HG03432 (cell line): ENCODE measurements around the gene OSGEP.
A peak's percentile ranks its signal among the peaks of the same experiment; 100 is the strongest.

ENCODE experiments used
- ATAC-seq: cut with Tn5 transposase; IDR thresholded peaks from one replicate; pipeline ENCODE4 v1.9.1; 2021; ENCODE audit warnings: mild to moderate bottlenecking, moderate library complexity; ENCODE audit not compliant: unreplicated experiment

The OSGEP gene

DNA sequence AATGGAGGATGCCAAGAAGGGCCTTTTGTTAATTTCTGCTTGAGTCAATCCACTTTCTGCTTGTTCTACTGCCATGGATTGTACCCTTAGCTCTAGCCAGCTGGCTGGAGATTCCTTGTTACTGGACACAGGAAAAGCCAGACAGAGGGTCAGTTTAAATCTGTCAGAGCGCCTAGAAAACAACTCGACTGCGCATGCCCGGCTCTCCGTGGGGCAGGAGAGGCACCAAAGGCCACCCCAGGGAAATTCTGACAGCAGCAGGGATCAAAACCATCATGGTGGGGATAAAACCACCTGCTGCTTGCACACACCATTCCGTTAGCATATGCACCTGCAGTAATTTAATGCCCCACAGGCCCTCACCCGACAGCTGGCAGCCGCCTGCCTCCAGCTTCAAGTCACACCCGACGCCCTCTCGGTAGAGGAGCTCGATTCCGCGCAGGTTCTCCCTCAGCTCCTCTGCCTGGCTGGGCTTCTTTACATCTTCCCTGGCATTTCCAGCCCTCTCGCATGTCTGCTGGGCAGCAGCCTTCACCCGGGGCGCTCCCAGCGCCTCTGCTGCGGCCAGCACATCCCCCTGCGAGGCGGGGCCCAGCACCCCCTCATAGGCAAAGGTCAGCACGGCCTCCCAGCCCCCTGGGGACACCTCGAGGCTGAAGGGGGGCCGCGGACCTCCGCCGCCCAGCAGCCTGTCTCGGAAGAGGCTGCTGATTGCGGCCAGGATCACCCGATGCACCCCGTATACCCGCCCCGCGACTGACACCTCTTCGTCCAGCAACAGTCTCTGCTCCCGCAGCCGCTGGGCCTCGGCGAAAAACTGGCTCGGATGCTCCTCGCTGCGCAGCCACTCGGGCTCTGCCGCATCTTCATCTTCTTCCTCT lies 19.7 kb downstream of the OSGEP start:
- no peak for ATAC-seq

DNA sequence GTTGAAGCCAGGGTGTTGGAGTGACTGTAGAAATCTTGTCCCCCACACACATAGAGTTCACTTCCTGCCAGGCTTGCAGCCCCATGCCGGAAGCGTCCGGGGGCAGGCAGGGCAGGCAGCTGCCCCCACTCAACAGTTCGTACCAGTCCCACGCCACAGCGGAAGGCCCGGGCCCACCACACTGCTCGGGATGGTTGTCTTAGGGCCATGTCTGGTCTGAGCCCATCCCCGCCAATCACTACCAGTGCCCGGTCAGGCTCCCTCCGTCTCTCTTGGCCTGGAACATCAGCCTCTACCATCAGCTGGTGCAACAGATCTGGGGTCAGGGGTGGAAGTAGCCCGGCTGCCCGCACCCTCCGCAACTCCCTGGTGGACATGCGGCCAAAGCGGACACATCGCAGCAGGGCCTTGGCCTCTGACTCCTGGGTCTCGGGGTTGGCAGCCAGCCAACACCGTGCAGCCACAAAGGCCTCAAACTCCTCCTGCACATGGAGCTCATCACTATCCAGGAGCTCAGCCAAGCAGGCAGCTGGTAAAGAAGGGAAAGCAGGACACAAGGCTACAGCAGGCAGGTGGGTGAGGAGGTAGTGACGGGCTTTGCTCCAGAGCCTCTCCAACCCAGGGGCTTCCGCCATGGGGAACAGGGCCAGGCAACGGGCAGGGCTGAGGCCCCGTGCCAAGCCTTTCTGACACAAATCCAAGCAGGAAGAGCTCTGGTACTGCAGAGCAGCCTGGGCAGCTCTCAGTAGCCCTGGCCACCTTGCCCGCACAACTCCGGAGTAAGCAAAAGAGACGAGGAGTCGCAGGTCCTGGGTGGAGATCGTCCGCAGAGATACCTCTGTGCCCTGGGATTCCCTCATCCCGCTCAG lies 24.6 kb downstream of the OSGEP start:
- no peak for ATAC-seq

DNA sequence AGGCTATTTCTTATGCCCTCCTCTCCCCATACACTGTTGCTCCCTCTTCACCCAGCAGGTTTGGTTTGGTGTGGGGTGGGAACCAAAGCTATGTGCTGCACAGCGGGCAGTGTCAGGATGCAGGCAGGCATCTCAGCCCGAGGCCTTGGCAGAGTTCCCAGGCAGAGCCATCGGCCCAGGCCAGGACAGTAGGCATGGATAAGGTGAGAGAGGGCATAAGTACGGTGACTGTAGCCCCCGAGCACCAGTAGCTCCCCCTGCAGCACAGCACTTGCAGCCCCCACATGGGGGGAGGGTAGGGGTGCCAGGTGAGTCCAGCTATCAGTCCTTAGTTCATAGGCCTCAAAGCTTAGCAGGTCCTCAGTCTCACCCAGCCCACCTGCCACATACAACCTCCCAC lies 25.8 kb downstream of the OSGEP start:
- no peak for ATAC-seq

DNA sequence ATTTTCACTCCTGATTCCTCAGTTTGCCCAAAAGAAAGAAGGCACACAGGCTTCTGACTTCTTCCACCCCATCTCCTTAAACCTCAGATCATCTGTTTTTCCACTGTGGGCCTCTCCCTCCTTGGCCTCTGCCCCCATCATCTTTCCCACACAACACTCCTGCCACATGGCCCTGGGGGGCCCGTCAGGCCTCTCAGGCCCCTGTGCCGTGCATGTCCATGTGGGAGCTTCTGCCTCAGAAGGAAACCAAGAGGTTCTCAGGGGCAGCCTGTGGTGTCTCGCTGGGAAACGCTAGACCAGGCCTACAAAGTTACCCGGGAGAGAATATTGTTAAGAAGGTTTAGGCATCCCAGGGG lies 26.6 kb downstream of the OSGEP start:
- ATAC-seq: peak; percentile 39

DNA sequence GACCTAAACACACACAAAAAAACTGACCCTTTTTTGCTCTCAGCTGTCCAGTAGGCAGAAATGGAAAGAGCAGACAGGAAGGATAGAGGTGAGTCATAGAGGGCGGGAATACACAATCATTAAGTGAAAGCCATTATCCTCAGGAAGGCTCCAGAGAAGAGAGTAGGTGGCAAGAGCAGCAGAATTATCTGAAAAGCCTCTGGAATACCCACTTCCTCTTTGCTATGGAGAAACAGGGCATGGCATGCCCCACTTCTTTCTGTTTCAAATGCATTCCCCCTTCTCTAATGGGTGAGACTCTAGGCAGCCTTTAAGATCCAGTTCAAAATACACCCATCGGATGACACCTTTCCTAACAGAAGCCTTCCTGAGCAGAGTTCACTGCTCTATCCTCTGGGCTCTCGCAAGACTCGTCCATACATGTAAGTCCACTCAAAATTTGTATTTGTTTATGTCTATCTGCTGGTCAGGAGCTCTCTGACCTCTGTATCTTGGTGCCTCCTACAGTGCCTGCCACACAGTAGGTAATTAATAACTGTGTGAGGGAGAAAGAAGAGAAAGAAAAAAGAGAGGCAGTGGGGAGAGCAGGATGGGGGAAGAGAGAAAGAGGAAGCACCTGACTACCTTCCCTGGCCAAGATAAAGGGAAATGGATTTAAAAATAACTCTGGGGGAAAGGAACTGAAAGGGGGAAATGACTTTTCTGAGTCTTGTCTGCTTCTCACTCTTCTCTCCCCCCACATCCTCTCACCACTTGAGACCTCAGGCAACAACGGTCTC lies 27.2 kb downstream of the OSGEP start:
- peak; percentile 82 for ATAC-seq

DNA sequence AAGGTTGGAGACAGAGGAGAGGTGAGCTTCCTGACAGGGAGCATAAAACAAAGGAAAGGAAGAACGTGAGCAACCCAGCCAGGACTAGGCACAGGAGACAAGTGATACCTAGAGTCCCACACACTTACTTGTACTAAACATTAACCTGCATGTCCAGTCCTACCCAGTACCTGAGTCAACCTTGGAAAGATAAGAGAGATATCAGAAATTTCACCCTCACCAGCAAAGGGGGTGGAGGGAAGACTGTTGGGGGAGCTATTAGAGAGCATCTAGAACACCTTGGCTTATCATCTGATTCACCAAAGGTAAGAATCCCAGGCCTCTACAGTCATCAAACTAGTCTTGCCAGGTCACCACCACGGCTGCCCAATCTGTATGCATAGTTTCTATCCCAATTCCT lies 29.8 kb downstream of the OSGEP start:
- no peak for ATAC-seq

DNA sequence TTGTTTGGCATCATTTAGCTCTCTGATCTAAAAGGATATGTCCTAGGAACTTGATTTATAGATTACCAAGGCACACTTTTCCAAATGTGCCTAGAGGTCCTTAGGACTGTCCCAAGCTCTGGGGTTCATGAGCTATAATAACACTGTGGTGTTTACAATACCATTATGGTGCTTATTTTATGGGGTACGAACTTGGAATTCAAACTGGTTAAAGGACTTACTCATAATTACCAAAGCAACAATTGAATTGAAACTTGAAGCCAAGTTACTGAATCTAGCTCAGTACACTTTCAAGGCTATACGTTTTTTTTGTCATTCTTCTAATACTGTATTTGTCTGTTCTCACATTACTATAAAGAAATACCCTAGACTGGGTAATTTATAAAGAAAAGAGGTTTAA lies 31.7 kb downstream of the OSGEP start:
- ATAC-seq: no peak

DNA sequence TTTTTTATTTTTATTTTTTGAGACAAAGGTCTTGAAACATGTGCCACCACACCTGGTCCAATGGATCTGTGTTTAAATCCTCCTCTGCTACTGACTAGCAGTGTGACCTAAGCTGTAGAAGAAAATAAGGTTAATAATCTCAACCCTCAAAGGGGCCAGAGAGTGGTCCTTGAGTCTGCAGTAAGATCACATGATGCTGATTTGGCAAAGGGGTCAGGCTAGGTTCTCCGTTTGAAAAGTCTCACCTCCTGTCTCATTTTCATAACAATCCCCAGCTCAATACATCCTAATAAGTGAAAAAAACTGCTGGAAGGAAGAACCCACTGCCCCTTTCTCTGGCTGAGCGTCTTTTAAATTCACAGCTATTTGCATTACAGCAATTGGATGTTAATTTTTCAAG lies 33.3 kb downstream of the OSGEP start:
- no peak for ATAC-seq

DNA sequence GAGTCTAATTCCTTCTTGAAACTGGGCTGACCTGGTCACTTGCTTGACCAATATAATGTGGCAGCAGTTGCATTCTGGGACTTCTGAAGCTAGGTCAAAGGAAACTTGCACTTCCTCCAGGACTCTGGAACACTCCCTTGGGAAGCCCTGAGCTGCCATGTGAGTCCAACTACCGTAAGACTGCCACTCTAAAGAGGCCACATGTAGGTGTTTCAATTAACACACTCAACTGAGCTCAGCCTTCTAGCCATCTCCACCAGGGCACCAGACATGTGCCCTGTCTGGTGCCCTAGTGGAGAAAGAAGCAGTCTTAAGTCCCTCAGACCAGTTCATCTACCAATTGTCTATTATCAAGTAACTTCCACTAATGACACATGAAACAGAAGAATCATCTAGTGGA lies 35.2 kb downstream of the OSGEP start:
- no peak for ATAC-seq

DNA sequence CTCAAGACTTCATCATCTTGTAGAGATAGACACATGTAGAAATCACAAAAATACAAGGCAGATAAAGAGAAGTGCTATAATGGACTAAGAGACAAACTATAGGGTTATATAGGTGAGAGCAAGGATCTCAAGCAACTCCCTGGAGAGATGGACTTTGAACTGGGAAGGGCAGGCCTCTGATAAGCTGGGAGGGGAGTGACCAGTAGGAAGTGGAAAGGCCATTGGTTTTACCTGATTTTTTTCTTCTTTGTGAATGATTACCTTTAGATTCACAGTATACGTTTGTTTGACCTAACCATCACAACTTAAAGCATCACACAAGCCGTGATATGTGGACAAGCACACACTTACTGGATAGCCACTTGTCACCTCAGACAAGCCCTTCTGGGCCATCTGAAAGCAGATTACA lies 36.1 kb downstream of the OSGEP start:
- ATAC-seq: no peak

DNA sequence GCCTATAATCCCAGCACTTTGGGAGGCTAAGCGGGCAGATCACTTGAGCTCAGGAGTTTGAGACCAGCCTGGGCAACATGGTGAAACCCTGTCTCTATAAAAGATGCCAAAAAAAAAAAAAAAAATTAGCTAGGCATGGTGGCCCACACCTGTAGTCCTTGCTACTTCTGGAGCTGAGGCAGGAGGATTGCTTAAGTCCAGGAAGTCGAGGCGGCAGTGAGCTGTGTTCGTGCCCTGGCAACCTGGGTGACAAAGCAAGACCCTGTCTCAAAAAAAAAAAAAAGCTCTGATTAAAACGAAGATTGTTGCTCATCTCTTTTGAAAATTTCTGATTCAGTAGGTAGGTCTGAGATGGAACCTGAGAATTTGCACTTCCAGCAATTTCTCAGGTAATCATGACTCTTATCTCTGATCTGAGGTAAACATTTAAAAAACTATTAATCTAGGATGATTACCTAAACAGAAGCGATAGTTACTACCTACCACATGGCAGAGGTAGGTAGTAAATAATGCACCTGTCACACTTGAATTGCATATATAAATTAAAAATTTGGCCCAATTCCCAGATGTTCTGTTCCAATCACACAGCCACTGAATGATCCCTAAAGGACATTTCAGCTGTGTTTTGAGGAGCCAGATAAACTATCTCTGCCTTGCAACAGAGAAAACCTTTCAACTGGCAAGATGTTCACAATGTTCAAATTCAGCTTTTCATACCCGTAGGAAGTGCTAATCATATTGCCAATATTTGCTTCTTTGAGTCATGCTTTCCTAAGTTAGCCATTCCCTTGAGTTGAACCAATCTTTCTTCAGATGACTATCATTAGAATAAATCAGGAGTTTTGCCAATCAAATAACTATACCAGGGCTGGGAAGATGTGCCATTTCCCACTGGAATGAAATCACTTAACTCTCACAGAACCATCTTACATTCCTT lies 37.1 kb downstream of the OSGEP start:
- no peak for ATAC-seq

DNA sequence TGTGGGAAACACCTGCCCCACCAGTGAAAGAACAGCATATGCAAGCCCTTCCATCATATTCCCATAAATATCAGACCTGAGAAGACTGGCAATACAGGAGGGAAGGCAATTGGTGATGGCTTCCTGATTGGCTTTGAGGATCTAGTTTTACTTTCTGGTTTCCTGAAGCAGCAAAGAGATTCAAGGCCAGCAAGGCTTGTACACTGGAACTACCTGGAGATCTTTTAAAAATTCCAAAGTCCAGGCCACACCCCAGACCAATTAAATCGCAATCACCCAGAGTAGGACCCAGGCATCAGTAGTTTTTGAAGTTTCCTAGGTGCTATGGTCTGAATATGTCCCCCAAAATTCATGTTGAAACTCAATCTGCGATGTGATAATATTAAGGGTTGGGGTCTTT lies 38.4 kb downstream of the OSGEP start:
- ATAC-seq: no peak

DNA sequence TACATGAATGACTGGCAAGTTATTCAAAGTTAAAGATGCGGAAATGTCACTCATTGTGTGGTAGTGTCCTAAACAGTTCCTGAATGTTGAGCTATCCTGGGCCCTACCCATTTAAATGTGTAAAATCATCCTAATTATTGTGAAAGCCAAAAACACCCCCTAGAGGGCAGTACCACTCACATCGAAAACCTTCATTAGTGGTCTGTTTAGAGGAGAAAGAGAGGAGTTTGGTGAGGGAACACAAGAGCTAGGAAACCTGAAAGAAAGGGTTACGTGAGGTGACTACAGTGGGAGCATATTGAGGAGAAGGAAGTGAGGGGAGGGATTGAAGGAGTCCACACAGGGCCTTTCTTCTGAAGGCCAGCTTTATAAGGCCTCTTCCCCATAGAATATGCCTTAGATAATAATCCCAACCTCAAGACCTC lies 38.8 kb downstream of the OSGEP start:
- ATAC-seq: peak; percentile 44

DNA sequence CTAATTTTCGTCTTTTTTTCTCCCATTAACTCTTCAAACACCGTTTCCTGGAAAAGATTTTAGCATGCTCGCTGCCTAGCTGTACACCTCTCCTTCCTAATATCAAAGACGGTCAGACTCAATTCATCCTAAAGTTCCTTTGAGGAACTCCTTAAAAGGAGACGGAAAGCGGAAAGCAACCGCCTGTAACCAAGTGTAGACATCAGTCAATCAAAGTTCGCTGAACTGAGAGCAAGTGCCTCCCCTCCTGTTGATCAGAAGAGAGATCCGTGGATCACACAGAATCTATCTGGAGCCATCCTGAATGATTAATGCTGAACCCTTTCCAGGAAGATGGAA lies 40.9 kb downstream of the OSGEP start:
- peak; percentile 41 for ATAC-seq

DNA sequence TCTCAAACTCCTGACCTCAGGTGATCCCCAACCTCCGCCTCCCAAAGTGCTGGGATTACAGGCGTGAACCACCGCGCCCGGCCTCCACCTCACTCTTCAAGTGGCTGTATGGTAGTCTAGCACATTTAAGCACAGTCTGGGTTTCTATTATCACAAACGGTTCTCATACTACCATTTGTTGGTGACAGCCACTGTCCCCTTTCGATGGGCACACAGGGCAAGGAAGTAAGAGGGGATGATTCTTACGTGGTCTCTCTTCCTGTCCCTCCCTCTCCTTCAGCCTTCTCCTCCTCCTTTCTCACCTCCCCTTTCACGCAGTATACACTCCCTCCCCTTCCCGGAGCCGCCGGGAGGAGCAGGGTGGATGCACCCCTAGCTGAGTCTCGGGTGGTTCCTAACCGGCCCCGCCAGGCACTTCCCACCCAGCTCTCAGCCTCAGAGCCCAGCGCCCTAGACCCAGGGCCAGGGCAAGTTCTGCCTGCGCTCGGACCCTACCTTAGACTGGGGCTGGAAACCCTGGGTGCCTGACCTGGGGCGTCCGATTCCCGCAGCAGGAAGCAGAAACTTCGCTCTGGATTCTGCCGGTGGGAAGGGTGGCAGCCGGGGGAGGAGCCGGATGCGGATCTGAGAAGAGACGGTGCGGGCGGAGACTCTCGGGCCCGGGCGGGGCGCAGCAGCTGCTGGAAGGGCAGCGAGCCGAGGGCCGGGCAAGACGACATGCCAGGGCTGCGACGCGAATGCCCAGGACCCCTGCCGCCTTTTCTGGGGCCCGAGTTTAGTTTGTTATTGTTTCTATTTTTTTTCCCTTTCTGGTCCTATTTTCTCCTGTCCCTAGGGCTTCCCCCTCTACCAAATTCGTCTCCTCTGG lies 41.5 kb downstream of the OSGEP start, which contains the start of gene TEP1:
Gene TEP1, minus strand, starts transcription at position 626 of the 868 bp plus-strand sequence. CDS start 5,062 bp downstream, outside the sequence.
- ATAC-seq: peak; percentile 87

DNA sequence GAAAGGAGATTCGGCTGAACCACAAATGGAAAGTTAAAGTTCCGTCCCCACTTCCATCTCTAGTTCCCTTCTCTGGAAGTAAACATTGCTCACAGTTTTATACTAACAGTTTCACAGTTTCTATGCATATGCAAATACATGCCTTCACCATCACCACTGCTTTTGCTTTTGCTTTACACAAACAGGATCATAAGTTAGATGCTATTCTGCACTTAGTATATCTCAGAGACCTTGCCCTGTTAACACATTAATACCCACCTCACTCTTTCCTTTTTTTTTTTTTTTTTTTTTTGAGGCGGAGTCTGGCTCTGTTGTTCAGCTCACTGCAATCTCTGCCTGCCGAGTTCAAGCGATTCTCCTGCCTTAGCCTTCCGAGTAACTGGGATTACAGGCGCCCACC lies 42.2 kb downstream of the OSGEP start:
- ATAC-seq: peak; percentile 55

DNA sequence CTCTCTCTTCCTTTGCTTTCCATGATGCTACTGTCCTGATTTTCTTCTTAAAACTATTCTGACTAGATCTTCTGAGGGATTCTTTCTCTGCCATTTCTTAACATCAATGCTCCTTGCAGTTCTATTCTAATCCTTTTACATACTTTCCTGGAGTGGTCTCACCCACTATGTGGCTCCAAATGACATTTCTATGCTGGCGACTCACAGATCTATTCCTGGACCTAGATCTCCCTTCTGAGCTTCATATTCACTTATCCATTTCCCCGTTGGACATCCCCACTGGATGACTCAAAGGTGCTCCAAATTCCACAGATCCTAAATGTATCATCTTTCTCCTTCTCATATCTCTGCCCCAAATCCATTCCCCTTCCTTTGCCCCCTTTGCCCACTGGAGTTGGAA lies 45.4 kb downstream of the OSGEP start:
- ATAC-seq: no peak

DNA sequence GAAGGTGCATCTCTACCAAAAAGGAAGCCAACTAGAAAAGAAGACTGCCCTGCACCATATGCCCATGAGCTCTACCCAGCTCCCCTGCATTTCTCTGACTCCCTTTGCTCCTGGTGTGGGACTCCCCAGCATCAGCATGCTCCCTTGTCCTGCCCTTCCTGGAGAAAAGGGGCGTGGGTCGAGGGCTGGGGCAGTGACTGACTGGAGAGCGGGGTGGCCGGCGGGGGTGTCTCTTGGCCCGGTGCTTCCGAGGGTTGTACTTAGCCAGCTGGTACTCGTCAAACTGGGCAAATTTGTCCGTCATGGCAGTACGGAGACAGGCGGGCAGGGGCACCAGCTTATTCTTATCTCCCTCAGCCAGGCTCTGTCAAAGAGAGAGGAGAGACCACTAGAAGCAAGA lies 51.1 kb downstream of the OSGEP start:
- ATAC-seq: no peak

DNA sequence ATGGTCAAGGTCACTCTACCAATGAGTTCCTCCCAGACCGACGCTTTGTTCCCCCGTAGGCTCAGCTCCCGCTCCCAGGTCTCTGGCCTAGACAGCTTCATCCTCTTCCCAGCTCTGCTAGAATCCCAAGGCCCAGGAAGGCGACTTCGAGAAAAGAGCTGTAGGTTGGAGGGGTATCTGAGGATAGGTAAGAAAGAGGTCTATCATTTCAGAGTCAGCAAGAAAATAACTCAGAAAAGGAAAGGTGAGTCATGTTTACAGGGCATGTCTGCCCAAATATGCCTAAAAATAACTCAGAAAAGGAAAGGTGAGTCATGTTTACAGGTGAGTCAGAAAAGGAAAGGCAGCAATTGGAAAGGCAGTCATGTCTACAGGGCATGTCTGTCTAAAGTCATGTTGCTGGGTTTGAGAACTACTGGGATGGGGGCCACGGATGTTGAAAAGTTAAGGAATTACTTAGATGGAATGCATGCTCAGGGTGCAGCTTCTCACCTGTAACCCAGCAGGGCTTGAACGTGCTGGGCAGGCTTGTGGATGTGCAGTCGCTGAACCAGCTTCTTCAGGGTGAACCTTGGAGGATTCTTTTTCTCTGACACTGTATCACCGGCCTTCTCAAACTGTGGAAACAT lies 53.5 kb downstream of the OSGEP start:
- ATAC-seq: no peak
